H1 (cell line): Measurements from ENCODE around the gene AKTIP.

Experiments used
- EGR1 ChIP-seq: IDR thresholded peaks from 2 replicates; pipeline ENCODE4 v1.6.1; 2011; ENCODE audit warnings: low read depth, low read length, borderline replicate concordance
- EZH2 ChIP-seq: fragments of 200-600 bp; sonication (generic); IDR thresholded peaks from 2 replicates; pipeline ENCODE4 v1.7.1; 2012; ENCODE audit warnings: low read depth, mild to moderate bottlenecking, moderate library complexity, low read length, inconsistent platforms; ENCODE audit not compliant: severe bottlenecking
- FOSL1 ChIP-seq: IDR thresholded peaks from 2 replicates; pipeline ENCODE4 v1.6.1; 2011; ENCODE audit warnings: mild to moderate bottlenecking, low read depth, low read length, moderate library complexity; ENCODE audit not compliant: insufficient read depth
- KDM4A ChIP-seq: IDR thresholded peaks from one replicate; pipeline ENCODE4 v1.7.1; 2012; ENCODE audit warnings: low read depth, mild to moderate bottlenecking, moderate library complexity, low read length, inconsistent platforms; ENCODE audit not compliant: severe bottlenecking
- POLR2A ChIP-seq, 2 experiments: IDR thresholded peaks; 1 replicate in 1 of 2; 2 replicates in 1 of 2; pipeline ENCODE4 v1.6.1; 2011; ENCODE audit warnings: low read depth in 2 of 2, low read length in 2 of 2, mild to moderate bottlenecking in 2 of 2; ENCODE audit errors: control extremely low read depth in 1 of 2
- RAD21 ChIP-seq, 2 experiments: IDR thresholded peaks in 1 of 2; conservative IDR thresholded peaks in 1 of 2; 2 replicates each; pipeline ENCODE4 v1.6.1; 2011; ENCODE audit warnings: low read depth in 2 of 2, low read length in 2 of 2, improper control_type of control experiment in 1 of 2, inconsistent platforms in 1 of 2, mild to moderate bottlenecking in 1 of 2, moderate library complexity in 1 of 2
- TAF1 ChIP-seq: IDR thresholded peaks from 2 replicates; pipeline ENCODE4 v1.6.1; 2011; ENCODE audit warnings: mild to moderate bottlenecking, low read depth, low read length

DNA sequence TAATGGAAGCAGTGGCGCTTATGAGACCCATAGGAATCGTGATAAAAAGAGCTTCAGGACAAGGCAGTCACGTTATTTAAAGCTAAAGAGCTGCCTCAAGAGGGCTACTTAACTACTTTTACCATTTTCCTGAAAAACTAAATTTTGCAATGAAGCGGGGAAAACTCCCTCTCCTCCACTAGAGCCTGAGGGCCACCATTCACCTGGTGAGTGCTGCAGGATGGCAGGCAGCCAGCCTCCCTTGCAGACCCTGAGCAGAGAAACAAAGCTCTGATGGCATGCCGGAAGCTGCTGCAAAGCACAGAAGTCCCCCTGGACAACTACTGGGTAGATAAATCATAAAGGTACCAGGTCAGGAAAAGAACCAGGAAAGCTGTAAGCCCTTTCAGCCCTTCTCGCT, 8.4 kb downstream of the AKTIP start:
- TF ChIP-seq POLR2A (IDR thresholded peaks at IDR 0.05; ENCODE audit: control extremely low read depth in 1 of 2, low read depth in 2 of 2, low read length in 2 of 2) = no peak
- no peak for TF ChIP-seq EGR1
- TF ChIP-seq EZH2 = no peak
- TF ChIP-seq TAF1 = no peak
- TF ChIP-seq RAD21 (IDR thresholded peaks at IDR 0.05 in 1 of 2, conservative IDR thresholded peaks at IDR 0.05 in 1 of 2; ENCODE audit: low read depth in 2 of 2, low read length in 2 of 2) = no peak
- TF ChIP-seq KDM4A = no peak
- TF ChIP-seq FOSL1 = no peak
